Measurements from ENCODE around the gene NAALADL1. TPM values are rescaled to one million over a fixed set of nuclear protein-coding genes. Genes with fewer than 3 reads are reported as not detected.
"Not testable (repeated sequence)": the region's sequence is repeated elsewhere in the genome, so short reads cannot be mapped to it uniquely, and the experiment has no call there.

NAALADL1 gene
- total RNA-seq, 1 donor from 2014 or later: 2.3 TPM

- DNase-seq: peak; percentile 73
Observed at GRCh38 chr11:65013130-65013887, 45.0 kb downstream of the NAALADL1 start.

- DNase-seq: no peak
Observed at GRCh38 chr11:65008873-65009272, 49.5 kb downstream of the NAALADL1 start.

- DNase-seq: no peak
Observed at GRCh38 chr11:65008016-65008415, 50.3 kb downstream of the NAALADL1 start.

- DNase-seq: not testable (repeated sequence)
Observed at GRCh38 chr11:65003968-65004367, 54.4 kb downstream of the NAALADL1 start.

- no peak for DNase-seq
Observed at GRCh38 chr11:65003282-65003681, 55.1 kb downstream of the NAALADL1 start.

- DNase-seq: no peak
Observed at GRCh38 chr11:65002706-65003105, 55.6 kb downstream of the NAALADL1 start.

GRCh38 chr11:64999478-64999877 lies 58.9 kb downstream of the NAALADL1 start:
- DNase-seq: no peak

- no peak for DNase-seq
Observed at GRCh38 chr11:64998690-64999431, 59.5 kb downstream of the NAALADL1 start.

GRCh38 chr11:64998141-64998540 lies 60.2 kb downstream of the NAALADL1 start:
- DNase-seq: no peak

GRCh38 chr11:64996710-64997380 lies 61.5 kb downstream of the NAALADL1 start, which contains the start of gene BATF2:
TSS of gene BATF2 (minus strand) at chr11:64996971. CDS start at chr11:64996914, 57 bp downstream.
- DNase-seq: peak; percentile 35

- DNase-seq: no peak
Observed at GRCh38 chr11:64996327-64996709, 62.0 kb downstream of the NAALADL1 start.

Small RNAs within 50 kb of the gene (small RNA-seq; reads per million reads assigned to genes)
- not detected for gene MIR6879
- gene SNX15: not detected

Other genes starting within 250 kb of the NAALADL1 start
- gene MEN1, start 248.0 kb downstream of the NAALADL1 start, total RNA-seq: 17.2 TPM
- 0.16 TPM for gene CDC42BPG, start 213.9 kb downstream of the NAALADL1 start, total RNA-seq
- gene EHD1, start 179.9 kb downstream of the NAALADL1 start, total RNA-seq: 22.9 TPM
- gene ATG2A, start 141.3 kb downstream of the NAALADL1 start, total RNA-seq: 5.5 TPM
- 22.8 TPM for gene PPP2R5B, start 133.9 kb downstream of the NAALADL1 start, total RNA-seq
- not detected for gene GPHA2, start 122.7 kb downstream of the NAALADL1 start, total RNA-seq
- gene MAJIN, start 86.4 kb downstream of the NAALADL1 start, total RNA-seq: not detected
- gene BATF2, start 61.6 kb downstream of the NAALADL1 start, total RNA-seq: not detected
- gene ARL2, start 44.4 kb downstream of the NAALADL1 start, total RNA-seq: 31.2 TPM
- 19.0 TPM for gene SNX15, start 31.1 kb downstream of the NAALADL1 start, total RNA-seq
- gene SAC3D1, start 17.3 kb downstream of the NAALADL1 start, total RNA-seq: 8.7 TPM
- gene CDCA5, start 25.5 kb upstream of the NAALADL1 start, total RNA-seq: 2.0 TPM
- gene ZFPL1, start 25.7 kb upstream of the NAALADL1 start, total RNA-seq: 14.7 TPM
- gene VPS51, start 37.7 kb upstream of the NAALADL1 start, total RNA-seq: 215 TPM
- 54.3 TPM for gene TM7SF2, start 53.3 kb upstream of the NAALADL1 start, total RNA-seq
- 4.7 TPM for gene ZNHIT2, start 59.1 kb upstream of the NAALADL1 start, total RNA-seq
- 180 TPM for gene FAU, start 63.6 kb upstream of the NAALADL1 start, total RNA-seq
- gene MRPL49, start 63.8 kb upstream of the NAALADL1 start, total RNA-seq: 26.4 TPM
- 10.1 TPM for gene SYVN1, start 76.0 kb upstream of the NAALADL1 start, total RNA-seq
- gene SPDYC, start 111.7 kb upstream of the NAALADL1 start, total RNA-seq: not detected
- gene CAPN1, start 123.4 kb upstream of the NAALADL1 start, total RNA-seq: 56.5 TPM
- gene POLA2, start 203.4 kb upstream of the NAALADL1 start, total RNA-seq: 0.94 TPM

Measured in occipital lobe (tissue), 3 donors.